HUES48 (cell line): ENCODE measurements around the gene GSTM4.

Experiments
- H3K27ac ChIP-seq: one replicate; pipeline ENCODE4 v1.7.0; 2013; ENCODE audit warnings: low read depth, low read length, inconsistent platforms
- H3K27me3 ChIP-seq: 2 replicates; pipeline ENCODE4 v1.6.1; 2013; ENCODE audit warnings: mild to moderate bottlenecking, low read length; ENCODE audit not compliant: control insufficient read depth, insufficient read depth
- H3K36me3 ChIP-seq: 2 replicates; pipeline ENCODE4 v1.6.1; 2013; ENCODE audit warnings: low read length; ENCODE audit not compliant: control insufficient read depth, insufficient read depth
- H3K4me1 ChIP-seq: 2 replicates; pipeline ENCODE4 v1.6.1; 2013; ENCODE audit warnings: mild to moderate bottlenecking, low read length; ENCODE audit not compliant: control insufficient read depth, insufficient read depth
- H3K4me3 ChIP-seq: 2 replicates; pipeline ENCODE4 v1.5.1; 2013; ENCODE audit warnings: mild to moderate bottlenecking, low read depth, low read length
- H3K9ac ChIP-seq: 2 replicates; pipeline ENCODE4 v1.6.1; 2013; ENCODE audit warnings: mild to moderate bottlenecking, low read depth, low read length, moderate library complexity
- H3K9me3 ChIP-seq: 2 replicates; pipeline ENCODE4 v1.6.1; 2013; ENCODE audit warnings: low read length; ENCODE audit not compliant: control insufficient read depth, insufficient read depth

Gene GSTM4

GRCh38 chr1:109641078-109641740 is 14.7 kb upstream of the GSTM4 start:
- Histone ChIP-seq H3K36me3 (no peaks in the 10 kb centered on the region), H3K27ac (no peak overlapping the region), H3K4me3 (no peak overlapping the region), H3K27me3 (0 out of 2 replicates have a peak, but pooled peaks cover 4% of the 10 kb centered on the region), H3K9ac (no peak overlapping the region), H3K4me1 (peaks cover 6% of the 10 kb centered on the region), H3K9me3 (no peaks in the 10 kb centered on the region)

DNA sequence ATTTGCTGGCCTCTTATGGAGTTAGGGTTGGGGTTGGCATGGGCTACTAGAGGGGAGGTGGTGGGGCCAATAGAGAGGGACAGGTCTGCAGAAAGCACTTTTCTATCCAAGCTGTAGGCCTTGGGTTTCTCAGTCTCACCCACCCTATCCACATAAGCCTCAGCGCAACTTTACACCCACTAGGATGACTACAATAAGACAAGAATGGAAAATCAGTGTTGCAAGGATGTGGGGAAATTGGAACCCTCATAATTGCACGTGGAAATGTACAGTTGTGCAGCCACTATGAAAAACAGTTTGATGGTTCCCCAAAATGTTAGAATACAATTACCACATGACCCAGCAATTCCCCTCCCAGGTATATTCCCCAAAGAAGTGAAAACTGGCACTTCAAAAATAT is 14.0 kb upstream of the GSTM4 start:
- H3K27ac ChIP-seq = no peak overlapping the region
- H3K4me1 ChIP-seq = no peaks in the 10 kb centered on the region; the same call in 1 of the 2 replicates
- H3K27me3 ChIP-seq = 0 out of 2 replicates have a peak, but pooled peaks cover 4% of the 10 kb centered on the region
- no peaks in the 10 kb centered on the region for H3K9me3 ChIP-seq
- H3K9ac ChIP-seq = no peak overlapping the region
- no peak overlapping the region for H3K4me3 ChIP-seq
- no peaks in the 10 kb centered on the region for H3K36me3 ChIP-seq

DNA sequence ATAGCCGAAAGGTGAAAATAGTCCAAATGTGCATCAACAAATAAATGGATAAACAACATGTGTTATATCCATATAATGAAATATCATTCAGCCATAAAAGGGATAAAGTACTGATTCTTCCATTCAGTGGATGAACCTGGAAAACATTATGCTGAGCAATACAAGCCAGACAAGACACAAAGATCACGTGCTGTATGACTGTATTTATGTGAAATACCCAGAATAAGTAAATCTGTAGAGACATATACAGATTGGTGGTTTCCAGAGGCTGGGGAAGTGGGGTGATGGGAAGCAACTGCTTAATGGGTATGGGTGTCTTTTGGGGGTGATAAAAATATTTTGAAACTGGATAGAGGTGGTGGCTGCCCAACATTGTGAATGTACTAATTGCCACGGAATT is 13.3 kb upstream of the GSTM4 start:
- Histone ChIP-seq H3K4me1 (no peaks in the 10 kb centered on the region), H3K36me3 (no peaks in the 10 kb centered on the region), H3K9ac (no peak overlapping the region), H3K9me3 (no peaks in the 10 kb centered on the region), H3K27me3 (0 out of 2 replicates have a peak, but pooled peaks cover 4% of the 10 kb centered on the region), H3K27ac (no peak overlapping the region), H3K4me3 (no peak overlapping the region)

DNA sequence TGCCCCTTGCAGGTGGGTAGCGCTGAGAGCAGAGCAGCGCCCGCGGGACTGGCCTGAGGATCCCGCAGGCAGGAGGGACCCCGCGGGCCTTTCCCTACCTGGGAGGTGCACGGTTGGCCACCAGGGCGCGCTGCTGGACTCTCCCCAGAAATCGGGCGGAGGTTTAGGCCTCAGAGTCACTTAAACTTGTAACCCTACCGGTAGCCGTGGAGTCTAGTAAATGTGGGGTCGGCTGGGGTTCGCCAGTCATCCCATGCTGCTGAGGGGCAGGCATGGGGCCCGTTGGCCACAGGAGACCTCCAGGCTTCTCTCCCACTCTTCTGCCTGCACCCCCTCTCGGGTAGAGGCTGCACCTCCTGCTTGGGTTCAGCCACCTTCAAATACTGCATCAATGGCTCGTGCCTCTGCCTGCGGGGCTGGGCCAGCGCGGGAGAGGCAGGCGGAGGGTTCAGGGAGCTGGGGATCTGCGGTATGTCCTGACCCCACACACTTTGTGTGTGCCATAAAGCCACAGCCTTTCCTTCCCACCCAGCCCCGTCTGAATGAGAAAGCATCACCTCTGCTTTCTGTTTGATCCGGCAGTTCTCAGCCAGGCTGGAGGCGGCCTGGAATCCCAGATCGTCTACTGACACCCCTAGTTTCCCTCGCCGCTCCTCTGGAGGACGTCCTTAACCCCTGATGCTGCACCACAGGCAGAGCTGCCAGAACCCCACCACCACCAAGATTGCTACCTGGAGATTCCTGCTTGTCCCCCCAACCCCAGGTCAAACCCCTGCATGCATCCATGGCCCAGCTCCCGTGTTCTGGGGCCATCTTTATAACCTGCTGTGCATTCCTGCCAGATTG is 12.3 kb upstream of the GSTM4 start:
- H3K9ac ChIP-seq = no peak overlapping the region
- H3K27ac ChIP-seq = no peak overlapping the region

DNA sequence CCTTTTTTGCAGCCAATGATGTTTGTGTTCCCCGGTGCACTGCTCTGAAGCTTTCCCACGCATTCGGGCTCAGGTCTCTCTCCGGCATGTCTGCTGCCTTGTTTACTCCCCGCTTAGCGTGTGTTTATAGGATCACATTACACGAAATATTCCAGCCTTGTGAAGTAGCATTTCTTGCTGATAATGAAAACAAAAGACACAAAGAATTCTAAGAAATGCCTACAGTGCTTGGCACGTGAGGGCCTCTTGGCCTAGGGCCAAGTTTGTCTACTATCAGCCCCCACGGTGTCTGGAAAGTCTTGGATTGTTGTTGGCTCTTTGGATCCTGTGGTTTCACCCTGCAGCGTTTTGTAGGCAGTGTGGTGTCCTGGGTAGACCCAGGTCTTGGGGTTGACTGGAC is 11.2 kb upstream of the GSTM4 start:
- Histone ChIP-seq H3K4me3 (no peak overlapping the region), H3K4me1 (no peaks in the 10 kb centered on the region), H3K9ac (no peak overlapping the region)

More for the DNA sequence above, 12.3 kb upstream of the GSTM4 start:
- H3K36me3 ChIP-seq = no peaks in the 10 kb centered on the region
- 0 out of 2 replicates have a peak, but pooled peaks cover 4% of the 10 kb centered on the region for H3K27me3 ChIP-seq
- no peaks in the 10 kb centered on the region for H3K4me1 ChIP-seq
- H3K9me3 ChIP-seq = no peaks in the 10 kb centered on the region
- no peak overlapping the region for H3K4me3 ChIP-seq

DNA sequence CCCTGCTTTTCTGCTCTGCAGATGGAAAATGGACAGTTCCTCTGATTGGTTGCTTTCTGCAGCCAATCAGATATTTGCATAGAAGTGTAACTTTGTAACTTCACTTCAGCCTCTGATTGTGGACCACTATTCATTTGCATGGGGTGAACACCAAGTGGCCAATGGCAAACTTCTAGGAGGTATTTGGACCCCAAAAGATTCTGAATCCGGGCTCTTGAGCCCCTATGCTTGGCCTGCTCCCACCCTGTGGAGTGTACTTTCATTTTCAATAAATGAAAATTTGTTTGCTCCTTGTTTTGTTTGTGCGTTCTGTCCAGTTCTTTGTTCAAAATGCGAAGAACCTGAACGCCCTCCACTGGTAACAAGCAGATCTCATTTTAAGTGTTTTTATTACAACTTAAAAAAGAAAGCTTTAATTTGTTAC is 6.4 kb upstream of the GSTM4 start:
- Histone ChIP-seq H3K9me3 (no peaks in the 10 kb centered on the region), H3K4me3 (no peak overlapping the region), H3K36me3 (no peaks in the 10 kb centered on the region), H3K9ac (no peak overlapping the region), H3K27me3 (peaks cover 7% of the 10 kb centered on the region), H3K4me1 (no peaks in the 10 kb centered on the region), H3K27ac (no peak overlapping the region)

More for the DNA sequence above, 11.2 kb upstream of the GSTM4 start:
- Histone ChIP-seq H3K27me3 (0 out of 2 replicates have a peak, but pooled peaks cover 4% of the 10 kb centered on the region), H3K27ac (no peak overlapping the region), H3K36me3 (no peaks in the 10 kb centered on the region), H3K9me3 (no peaks in the 10 kb centered on the region)

DNA sequence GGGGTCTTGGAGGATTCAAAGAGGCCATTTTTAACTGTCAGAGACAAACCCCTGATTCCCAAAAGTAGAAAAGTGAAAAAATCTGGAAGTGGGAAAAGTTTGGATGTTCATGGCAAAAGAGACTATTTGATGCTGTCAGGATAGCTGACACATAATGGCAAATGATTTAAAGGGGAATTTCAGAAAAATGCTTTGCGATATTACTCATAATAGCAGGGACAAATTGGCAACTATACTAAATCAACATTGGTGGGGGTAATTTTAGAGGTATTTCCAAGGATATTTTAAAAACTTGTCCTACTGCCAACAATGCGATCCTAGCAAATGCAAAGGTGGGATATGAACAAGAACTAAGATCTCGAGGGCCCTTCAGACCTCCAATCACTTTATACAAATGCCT is 5.3 kb upstream of the GSTM4 start:
- H3K4me3 ChIP-seq = no peak overlapping the region
- no peak overlapping the region for H3K9ac ChIP-seq
- H3K27ac ChIP-seq = no peak overlapping the region
- H3K4me1 ChIP-seq = no peaks in the 10 kb centered on the region
- H3K9me3 ChIP-seq = no peaks in the 10 kb centered on the region
- peaks cover 13% of the 10 kb centered on the region for H3K27me3 ChIP-seq
- no peaks in the 10 kb centered on the region for H3K36me3 ChIP-seq

DNA sequence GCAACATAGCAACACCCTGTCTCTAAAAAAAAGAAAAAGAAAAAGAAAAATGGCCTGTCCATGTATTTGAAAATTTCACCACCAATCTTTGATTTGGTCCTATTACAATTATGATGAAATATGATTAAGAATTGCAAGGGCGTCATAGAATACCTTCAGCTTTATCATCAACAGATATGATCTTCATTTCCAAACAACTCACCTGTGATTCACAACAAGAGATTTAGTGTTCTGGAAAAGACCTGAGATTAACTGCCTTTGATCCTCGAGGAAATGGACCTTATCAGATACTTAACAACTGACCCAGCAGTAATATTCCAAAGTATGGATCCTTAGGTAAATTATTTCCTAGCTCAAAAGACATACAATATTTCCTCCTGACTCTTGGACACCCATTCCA is 3.5 kb upstream of the GSTM4 start:
- H3K36me3 ChIP-seq = no peaks in the 10 kb centered on the region
- H3K27me3 ChIP-seq = peaks cover 13% of the 10 kb centered on the region
- no peak overlapping the region for H3K27ac ChIP-seq
- no peaks in the 10 kb centered on the region for H3K9me3 ChIP-seq
- no peak overlapping the region for H3K4me3 ChIP-seq
- no peak overlapping the region for H3K9ac ChIP-seq
- H3K4me1 ChIP-seq = no peaks in the 10 kb centered on the region

- no peaks in the 10 kb centered on the region for H3K4me1 ChIP-seq
- no peak overlapping the region for H3K4me3 ChIP-seq
- no peak overlapping the region for H3K27ac ChIP-seq
- no peak overlapping the region for H3K9ac ChIP-seq
- no peaks in the 10 kb centered on the region for H3K36me3 ChIP-seq
- H3K9me3 ChIP-seq = no peaks in the 10 kb centered on the region
- H3K27me3 ChIP-seq = peaks cover 13% of the 10 kb centered on the region
These were observed 2.6 kb upstream of the GSTM4 start for GRCh38 chr1:109653306-109653705.

- Histone ChIP-seq H3K4me3 (no peak overlapping the region), H3K27me3 (peaks cover 13% of the 10 kb centered on the region), H3K9me3 (no peaks in the 10 kb centered on the region), H3K9ac (no peak overlapping the region), H3K27ac (no peak overlapping the region), H3K4me1 (no peaks in the 10 kb centered on the region), H3K36me3 (no peaks in the 10 kb centered on the region)
These were observed 1.4 kb upstream of the GSTM4 start for GRCh38 chr1:109654519-109654918.

- no peaks in the 10 kb centered on the region for H3K36me3 ChIP-seq
- no peak overlapping the region for H3K9ac ChIP-seq
- H3K4me3 ChIP-seq = no peak overlapping the region
- H3K9me3 ChIP-seq = no peaks in the 10 kb centered on the region
- H3K4me1 ChIP-seq = no peaks in the 10 kb centered on the region
- no peak overlapping the region for H3K27ac ChIP-seq
- peaks cover 13% of the 10 kb centered on the region for H3K27me3 ChIP-seq
These were observed 1.5 kb downstream of the GSTM4 start for GRCh38 chr1:109657395-109657794.
